DMS114 treated with DMSO at 0.1 percent for 48 hours (cell line): ENCODE results near the gene DSTN.

Experiments used
- DNase-seq: peaks from one replicate; lab custom pipeline; 2025; ENCODE audit not compliant: unreplicated experiment; lab: John Stamatoyannopoulos, UW

Gene DSTN

GRCh38 chr20:17545127-17545526, 24.7 kb upstream of the DSTN start:
- DNase-seq: no peak

- no peak for DNase-seq
Measured at GRCh38 chr20:17549131-17549530, 20.7 kb upstream of the DSTN start.

- no peak for DNase-seq
Measured at GRCh38 chr20:17555106-17555505, 14.8 kb upstream of the DSTN start.

- no peak for DNase-seq
Measured at GRCh38 chr20:17556837-17557674, 12.8 kb upstream of the DSTN start.

GRCh38 chr20:17557675-17558006, 12.2 kb upstream of the DSTN start:
- no peak for DNase-seq

- no peak for DNase-seq
Measured at GRCh38 chr20:17558154-17558940, 11.5 kb upstream of the DSTN start.

GRCh38 chr20:17558941-17559304, 11.0 kb upstream of the DSTN start:
- DNase-seq: no peak

- DNase-seq: no peak
Measured at GRCh38 chr20:17559338-17559737, 10.5 kb upstream of the DSTN start.

- DNase-seq: no peak
Measured at GRCh38 chr20:17560344-17561074, 9.4 kb upstream of the DSTN start.

- DNase-seq: no peak
Measured at GRCh38 chr20:17562804-17563305, 7.0 kb upstream of the DSTN start.

- no peak for DNase-seq
Measured at GRCh38 chr20:17565169-17565845, 4.6 kb upstream of the DSTN start.

- DNase-seq: no peak
Measured at GRCh38 chr20:17566345-17566744, 3.5 kb upstream of the DSTN start.

- DNase-seq: no peak
Measured at GRCh38 chr20:17568045-17568788, 1.7 kb upstream of the DSTN start.

- peak; percentile 56 for DNase-seq
Measured at GRCh38 chr20:17568972-17569521, 828 bp upstream of the DSTN start.

GRCh38 chr20:17570347-17571152, 675 bp downstream of the DSTN start:
- peak; percentile 16 for DNase-seq

GRCh38 chr20:17571153-17571527, 1.3 kb downstream of the DSTN start:
- DNase-seq: no peak

GRCh38 chr20:17572034-17572638, 2.3 kb downstream of the DSTN start:
- no peak for DNase-seq

GRCh38 chr20:17573463-17573862, 3.6 kb downstream of the DSTN start:
- DNase-seq: no peak

GRCh38 chr20:17576215-17576614, 6.3 kb downstream of the DSTN start:
- DNase-seq: no peak
